Measurements from ENCODE around the gene IL17RE. TPM values are rescaled to one million over a fixed set of nuclear protein-coding genes. Genes with fewer than 3 reads are reported as not detected.

IL17RE gene
- total and polyA plus RNA-seq, 2 donors (not counting 1 experiment from before 2014, with no cell fraction given): 0.99 to 1.9 TPM

GRCh38 chr3:9881441-9881840, 21.2 kb upstream of the IL17RE start:
- Histone ChIP-seq H3K36me3 (ENCODE audit: control insufficient read depth, insufficient read depth, low read length) (no peaks in the 10 kb centered on the region), H2AFZ (ENCODE audit: low read length) (no peak overlapping the region), H3K9ac (ENCODE audit: insufficient read depth, low read length) (no peak overlapping the region), H3K4me1 (ENCODE audit: control insufficient read depth, extremely low read depth, insufficient read depth, low read length) (peaks cover 5% of the 10 kb centered on the region), H3K79me2 (ENCODE audit: control insufficient read depth, insufficient read depth, low read length) (no peaks in the 10 kb centered on the region), H3K27me3 (ENCODE audit: control insufficient read depth, insufficient read depth, low read length) (no peaks in the 10 kb centered on the region), H4K20me1 (ENCODE audit: control insufficient read depth, extremely low read depth, insufficient read depth, low read length) (no peaks in the 10 kb centered on the region), H3K9me3 (ENCODE audit: control insufficient read depth, insufficient read depth, low read depth, low read length) (no peaks in the 10 kb centered on the region), H3K4me3 (replicated peaks in 1 of 4; ENCODE audit: control extremely low read depth in 1 of 4, insufficient read depth in 1 of 4, low read depth in 3 of 4, low read length in 4 of 4) (no peak overlapping the region), H3K27ac (ENCODE audit: insufficient read depth, low read length) (no peak overlapping the region), H3K4me2 (ENCODE audit: extremely low read depth, insufficient read depth, low read length) (no peak overlapping the region)
- TF ChIP-seq EZH2 (IDR thresholded peaks at IDR 0.05; ENCODE audit: low read length, missing control alignments): no peak
- TF ChIP-seq, protein P1, sequence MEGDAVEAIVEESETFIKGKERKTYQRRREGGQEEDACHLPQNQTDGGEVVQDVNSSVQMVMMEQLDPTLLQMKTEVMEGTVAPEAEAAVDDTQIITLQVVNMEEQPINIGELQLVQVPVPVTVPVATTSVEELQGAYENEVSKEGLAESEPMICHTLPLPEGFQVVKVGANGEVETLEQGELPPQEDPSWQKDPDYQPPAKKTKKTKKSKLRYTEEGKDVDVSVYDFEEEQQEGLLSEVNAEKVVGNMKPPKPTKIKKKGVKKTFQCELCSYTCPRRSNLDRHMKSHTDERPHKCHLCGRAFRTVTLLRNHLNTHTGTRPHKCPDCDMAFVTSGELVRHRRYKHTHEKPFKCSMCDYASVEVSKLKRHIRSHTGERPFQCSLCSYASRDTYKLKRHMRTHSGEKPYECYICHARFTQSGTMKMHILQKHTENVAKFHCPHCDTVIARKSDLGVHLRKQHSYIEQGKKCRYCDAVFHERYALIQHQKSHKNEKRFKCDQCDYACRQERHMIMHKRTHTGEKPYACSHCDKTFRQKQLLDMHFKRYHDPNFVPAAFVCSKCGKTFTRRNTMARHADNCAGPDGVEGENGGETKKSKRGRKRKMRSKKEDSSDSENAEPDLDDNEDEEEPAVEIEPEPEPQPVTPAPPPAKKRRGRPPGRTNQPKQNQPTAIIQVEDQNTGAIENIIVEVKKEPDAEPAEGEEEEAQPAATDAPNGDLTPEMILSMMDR (conservative IDR thresholded peaks at IDR 0.05 in 1 of 2, IDR thresholded peaks at IDR 0.05 in 1 of 2; ENCODE audit: low read depth in 1 of 2, low read length in 2 of 2): no peak
- no peak for DNase-seq (ENCODE audit: low read depth in 2 of 2)

- Histone ChIP-seq H3K4me3 (replicated peaks in 1 of 4; ENCODE audit: control extremely low read depth in 1 of 4, insufficient read depth in 1 of 4, low read depth in 3 of 4, low read length in 4 of 4) (no peak overlapping the region), H3K9me3 (ENCODE audit: control insufficient read depth, insufficient read depth, low read depth, low read length) (no peaks in the 10 kb centered on the region), H3K4me2 (ENCODE audit: extremely low read depth, insufficient read depth, low read length) (peak overlapping the region; percentile 28), H2AFZ (ENCODE audit: low read length) (no peak overlapping the region), H3K27ac (ENCODE audit: insufficient read depth, low read length) (peak overlapping the region; percentile 43), H3K27me3 (ENCODE audit: control insufficient read depth, insufficient read depth, low read length) (no peaks in the 10 kb centered on the region), H3K79me2 (ENCODE audit: control insufficient read depth, insufficient read depth, low read length) (no peaks in the 10 kb centered on the region), H3K4me1 (ENCODE audit: control insufficient read depth, extremely low read depth, insufficient read depth, low read length) (peaks cover 5% of the 10 kb centered on the region), H3K9ac (ENCODE audit: insufficient read depth, low read length) (no peak overlapping the region), H4K20me1 (ENCODE audit: control insufficient read depth, extremely low read depth, insufficient read depth, low read length) (no peaks in the 10 kb centered on the region), H3K36me3 (ENCODE audit: control insufficient read depth, insufficient read depth, low read length) (no peaks in the 10 kb centered on the region)
- DNase-seq (ENCODE audit: low read depth in 2 of 2): peak; percentile 36 to 57
- TF ChIP-seq EZH2 (IDR thresholded peaks at IDR 0.05; ENCODE audit: low read length, missing control alignments): no peak
- TF ChIP-seq, protein P1 (conservative IDR thresholded peaks at IDR 0.05 in 1 of 2, IDR thresholded peaks at IDR 0.05 in 1 of 2; ENCODE audit: low read depth in 1 of 2, low read length in 2 of 2): no peak
Observed at GRCh38 chr3:9883706-9884554, 18.7 kb upstream of the IL17RE start.

DNA sequence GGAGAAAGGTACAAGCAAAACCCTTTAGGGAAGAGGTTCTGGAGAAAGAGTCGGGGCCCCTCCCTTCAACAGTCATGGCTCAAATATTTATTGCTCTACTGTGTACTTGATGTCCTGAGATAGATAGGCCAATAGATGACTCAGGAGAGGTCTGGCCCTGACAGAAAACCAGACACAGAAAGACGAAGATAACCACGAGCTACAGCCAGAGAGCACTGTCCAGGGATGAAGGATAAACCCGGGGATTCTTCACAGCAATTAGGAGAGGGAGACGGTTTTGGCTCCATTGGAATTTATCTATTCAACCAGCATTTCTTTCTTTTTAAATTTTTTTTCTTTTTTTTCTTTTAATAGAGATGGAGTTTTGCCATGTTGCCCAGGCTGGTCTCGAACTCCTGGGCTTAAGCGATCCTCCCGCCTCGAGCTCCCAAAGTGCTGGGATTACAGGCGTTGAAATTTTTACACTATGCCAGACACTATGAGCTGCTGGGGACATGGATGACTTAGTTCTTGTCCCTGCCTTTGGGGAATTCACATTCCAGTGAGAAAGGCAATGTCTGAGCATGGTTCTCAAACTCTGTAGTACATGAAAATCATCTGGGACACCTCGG, 18.0 kb upstream of the IL17RE start:
- no peaks in the 10 kb centered on the region for H3K27me3 ChIP-seq (ENCODE audit: control insufficient read depth, insufficient read depth, low read length)
- H3K36me3 ChIP-seq (ENCODE audit: control insufficient read depth, insufficient read depth, low read length): no peaks in the 10 kb centered on the region
- H4K20me1 ChIP-seq (ENCODE audit: control insufficient read depth, extremely low read depth, insufficient read depth, low read length): no peaks in the 10 kb centered on the region
- H3K9ac ChIP-seq (ENCODE audit: insufficient read depth, low read length): no peak overlapping the region
- no peaks in the 10 kb centered on the region for H3K79me2 ChIP-seq (ENCODE audit: control insufficient read depth, insufficient read depth, low read length)
- TF ChIP-seq, protein P1 (conservative IDR thresholded peaks at IDR 0.05 in 1 of 2, IDR thresholded peaks at IDR 0.05 in 1 of 2; ENCODE audit: low read depth in 1 of 2, low read length in 2 of 2): no peak
- TF ChIP-seq EZH2 (IDR thresholded peaks at IDR 0.05; ENCODE audit: low read length, missing control alignments): no peak
- peak overlapping the region; percentile 41 for H3K4me2 ChIP-seq (ENCODE audit: extremely low read depth, insufficient read depth, low read length)
- H3K27ac ChIP-seq (ENCODE audit: insufficient read depth, low read length): peak overlapping the region; percentile 43
- peaks cover 5% of the 10 kb centered on the region for H3K4me1 ChIP-seq (ENCODE audit: control insufficient read depth, extremely low read depth, insufficient read depth, low read length)
- H3K9me3 ChIP-seq (ENCODE audit: control insufficient read depth, insufficient read depth, low read depth, low read length): no peaks in the 10 kb centered on the region
- H2AFZ ChIP-seq (ENCODE audit: low read length): no peak overlapping the region
- no peak overlapping the region for H3K4me3 ChIP-seq (replicated peaks in 1 of 4; ENCODE audit: control extremely low read depth in 1 of 4, insufficient read depth in 1 of 4, low read depth in 3 of 4, low read length in 4 of 4)
- DNase-seq (ENCODE audit: low read depth in 2 of 2): peak; percentile 77 to 88

Data from fibroblast of lung (primary cell).